H1 (cell line): ENCODE results near the gene MACIR. TPM values are rescaled to one million over a fixed set of nuclear protein-coding genes. Genes with fewer than 3 reads are reported as not detected.

Experiments used
- CTCF ChIA-PET: fragments of 300-600 bp; sonication (Branson Sonifier 250); formaldehyde crosslinking; loops from one replicate; lab custom pipeline; 2021; ENCODE audit not compliant: partially characterized antibody; lab: Charles Lee
- POLR2A ChIA-PET: fragments of 300-600 bp; sonication (Branson Sonifier 250); formaldehyde crosslinking; loops from one replicate; lab custom pipeline; 2021; ENCODE audit warnings: inconsistent platforms; ENCODE audit not compliant: partially characterized antibody; lab: Charles Lee
- DNase-seq, 2 experiments: peaks; one replicate each; pipeline versions ENCODE4 v3.0.0 to v3.0.0-alpha.2; 2010 to 2022; ENCODE audit warnings: low spot score in 2 of 2, low read depth in 1 of 2, mixed read lengths in 1 of 2
- FAIRE-seq: peaks from 2 replicates; lab custom pipeline; 2011; peaks lifted over from hg19 to GRCh38; lab: Jason Lieb, UNC
- H2AFZ ChIP-seq: 2 replicates; pipeline ENCODE4 v1.8.1; 2012; ENCODE audit warnings: low read length, inconsistent platforms
- H2AK5ac ChIP-seq: 2 replicates; pipeline ENCODE4 v1.6.1; 2013; ENCODE audit warnings: low read depth, low read length
- H2BK120ac ChIP-seq: replicated peaks from 2 replicates; pipeline ENCODE3; 2013; ENCODE audit warnings: low read depth, low read length, inconsistent platforms
- H2BK12ac ChIP-seq: 2 replicates; pipeline ENCODE4 v1.6.1; 2013; ENCODE audit warnings: low read depth, low read length
- H2BK15ac ChIP-seq: 2 replicates; pipeline ENCODE4 v1.6.1; 2013; ENCODE audit warnings: low read length
- H2BK20ac ChIP-seq: 2 replicates; pipeline ENCODE4 v1.6.1; 2013; ENCODE audit warnings: low read length
- H2BK5ac ChIP-seq: 2 replicates; pipeline ENCODE4 v1.6.1; 2013; ENCODE audit warnings: low read depth, low read length
- H3K14ac ChIP-seq: 2 replicates; pipeline ENCODE4 v1.6.1; 2013; ENCODE audit warnings: inconsistent platforms; ENCODE audit not compliant: insufficient read length
- H3K18ac ChIP-seq: 2 replicates; pipeline ENCODE4 v1.6.1; 2013; ENCODE audit warnings: low read length; ENCODE audit errors: extremely low read depth
- H3K23ac ChIP-seq: 2 replicates; pipeline ENCODE4 v1.6.1; 2013; ENCODE audit warnings: inconsistent platforms; ENCODE audit not compliant: insufficient read length
- H3K23me2 ChIP-seq: 2 replicates; pipeline ENCODE4 v1.6.1; 2013; ENCODE audit warnings: low read depth, low read length
- H3K27ac ChIP-seq: 2 replicates; pipeline ENCODE4 v1.6.1; 2011; ENCODE audit warnings: low read depth, low read length, inconsistent platforms
- H3K27me3 ChIP-seq, 4 experiments: replicated peaks in 1 of 4; 1 replicate in 1 of 4; 2 replicates in 3 of 4; pipeline versions ENCODE4 v1.6.1 to v1.8.1; 2011 to 2013; ENCODE audit warnings: low read length in 3 of 4, mild to moderate bottlenecking in 3 of 4, inconsistent platforms in 2 of 4, mixed read lengths in 2 of 4, moderate library complexity in 1 of 4; ENCODE audit not compliant: control insufficient read depth in 3 of 4, insufficient read depth in 3 of 4; ENCODE audit errors: extremely low read depth in 1 of 4
- H3K36me3 ChIP-seq, 4 experiments: 2 replicates each; pipeline versions ENCODE4 v1.6.1 to v1.8.1; 2011 to 2013; ENCODE audit warnings: mild to moderate bottlenecking in 4 of 4, low read length in 3 of 4, moderate library complexity in 2 of 4, control low read depth in 1 of 4, inconsistent platforms in 1 of 4; ENCODE audit not compliant: insufficient read depth in 4 of 4, control insufficient read depth in 2 of 4
- H3K4ac ChIP-seq: replicated peaks from 2 replicates; pipeline ENCODE3; 2013; ENCODE audit warnings: low read length, low read depth, mixed read lengths, inconsistent platforms; ENCODE audit not compliant: insufficient read length
- H3K4me1 ChIP-seq, 4 experiments: replicated peaks in 1 of 4; 1 replicate in 1 of 4; 2 replicates in 3 of 4; pipeline versions ENCODE4 v1.6.1 to v1.8.1; 2011 to 2013; ENCODE audit warnings: low read length in 3 of 4, inconsistent platforms in 2 of 4, mixed read lengths in 1 of 4; ENCODE audit not compliant: insufficient read depth in 4 of 4, control insufficient read depth in 3 of 4
- H3K4me2 ChIP-seq, 2 experiments: 2 replicates each; pipeline versions ENCODE4 v1.6.1 to v1.8.1; 2011 to 2013; ENCODE audit warnings: low read depth in 2 of 2, low read length in 2 of 2, control low read depth in 1 of 2, inconsistent platforms in 1 of 2, mild to moderate bottlenecking in 1 of 2; ENCODE audit not compliant: insufficient read depth in 1 of 2
- H3K4me3 ChIP-seq, 4 experiments: fragments of 200-600, 300-600 bp in 1 of 4; sonication (generic), shearing (Covaris generic), sonication (Bioruptor Twin) in 1 of 4; 2 replicates each; pipeline versions ENCODE4 v1.5.1 to v1.8.1; 2011 to 2016; ENCODE audit warnings: low read length in 4 of 4, low read depth in 3 of 4, control low read depth in 2 of 4, inconsistent platforms in 2 of 4, mild to moderate bottlenecking in 2 of 4, mixed read lengths in 1 of 4, moderate library complexity in 1 of 4; ENCODE audit not compliant: insufficient read depth in 2 of 4; ENCODE audit errors: extremely low read depth in 1 of 4
- H3K56ac ChIP-seq: replicated peaks from 2 replicates; pipeline ENCODE3; 2013; ENCODE audit warnings: low read depth, mild to moderate bottlenecking, mixed read lengths, low read length, inconsistent platforms; ENCODE audit not compliant: insufficient read length
- H3K79me1 ChIP-seq: 2 replicates; pipeline ENCODE4 v1.6.1; 2013; ENCODE audit warnings: low read depth, low read length, control low read depth
- H3K79me2 ChIP-seq, 2 experiments: 2 replicates each; pipeline versions ENCODE4 v1.6.1 to v1.8.1; 2012 to 2013; ENCODE audit warnings: low read length in 2 of 2, mild to moderate bottlenecking in 2 of 2, inconsistent platforms in 1 of 2; ENCODE audit not compliant: insufficient read depth in 2 of 2, control insufficient read depth in 1 of 2
- H3K9ac ChIP-seq, 4 experiments: replicated peaks in 1 of 4; 1 replicate in 1 of 4; 2 replicates in 3 of 4; pipeline versions ENCODE4 v1.6.1 to v1.8.1; 2011 to 2013; ENCODE audit warnings: low read depth in 3 of 4, low read length in 3 of 4, control low read depth in 2 of 4, mild to moderate bottlenecking in 2 of 4, moderate library complexity in 2 of 4, inconsistent platforms in 1 of 4; ENCODE audit errors: extremely low read depth in 1 of 4
- H3K9me3 ChIP-seq, 2 experiments: 2 replicates each; pipeline versions ENCODE4 v1.6.1 to v1.8.1; 2012 to 2013; ENCODE audit warnings: mild to moderate bottlenecking in 2 of 2, moderate library complexity in 2 of 2, control low read depth in 1 of 2, inconsistent platforms in 1 of 2, low read depth in 1 of 2, low read length in 1 of 2, mixed read lengths in 1 of 2; ENCODE audit not compliant: insufficient read depth in 2 of 2
- H4K20me1 ChIP-seq, 2 experiments: replicated peaks in 1 of 2; 2 replicates each; pipeline versions ENCODE3 to v1.8.1; 2011 to 2013; ENCODE audit warnings: inconsistent platforms in 2 of 2, low read length in 2 of 2, mild to moderate bottlenecking in 1 of 2; ENCODE audit not compliant: insufficient read depth in 2 of 2, control insufficient read depth in 1 of 2
- H4K5ac ChIP-seq: 2 replicates; pipeline ENCODE4 v1.6.1; 2013; ENCODE audit warnings: low read length, low read depth, mixed read lengths, inconsistent platforms; ENCODE audit not compliant: insufficient read length
- H4K8ac ChIP-seq: 2 replicates; pipeline ENCODE4 v1.8.0; 2013; ENCODE audit warnings: mild to moderate bottlenecking, moderate library complexity, low read length, inconsistent platforms; ENCODE audit not compliant: insufficient read depth; ENCODE audit errors: extremely low read depth
- H4K91ac ChIP-seq: replicated peaks from 2 replicates; pipeline ENCODE3; 2013; ENCODE audit warnings: low read length, mixed read lengths, inconsistent platforms; ENCODE audit not compliant: insufficient read length
- EGR1 ChIP-seq: IDR thresholded peaks from 2 replicates; pipeline ENCODE4 v1.6.1; 2011; ENCODE audit warnings: low read depth, low read length, borderline replicate concordance
- KDM4A ChIP-seq: IDR thresholded peaks from one replicate; pipeline ENCODE4 v1.7.1; 2012; ENCODE audit warnings: low read depth, mild to moderate bottlenecking, moderate library complexity, low read length, inconsistent platforms; ENCODE audit not compliant: severe bottlenecking
- NANOG ChIP-seq: IDR thresholded peaks from 2 replicates; pipeline ENCODE4 v1.6.1; 2011; ENCODE audit warnings: low read length, low read depth, mild to moderate bottlenecking, inconsistent platforms; ENCODE audit not compliant: insufficient read depth, poor library complexity, severe bottlenecking
- POLR2A ChIP-seq, 2 experiments: IDR thresholded peaks; 1 replicate in 1 of 2; 2 replicates in 1 of 2; pipeline ENCODE4 v1.6.1; 2011; ENCODE audit warnings: low read depth in 2 of 2, low read length in 2 of 2, mild to moderate bottlenecking in 2 of 2; ENCODE audit errors: control extremely low read depth in 1 of 2
- SP1 ChIP-seq: IDR thresholded peaks from 2 replicates; pipeline ENCODE4 v1.6.1; 2011; ENCODE audit warnings: low read depth, low read length
- SP4 ChIP-seq: IDR thresholded peaks from 2 replicates; pipeline ENCODE4 v1.6.1; 2012; ENCODE audit warnings: low read length, inconsistent platforms
- TAF1 ChIP-seq: IDR thresholded peaks from 2 replicates; pipeline ENCODE4 v1.6.1; 2011; ENCODE audit warnings: mild to moderate bottlenecking, low read depth, low read length
- TAF7 ChIP-seq: optimal IDR thresholded peaks from 2 replicates; pipeline ENCODE3; 2011; ENCODE audit warnings: low read depth, mild to moderate bottlenecking, inconsistent platforms, low read length, moderate library complexity, borderline replicate concordance
- WGBS, 2 experiments: shearing (Covaris generic) in 1 of 2; methylation state at CpG; one replicate each; pipeline versions ENCODE4 v1.1.6 to v1.1.7; 2013 to 2015; ENCODE audit warnings: low lambda C conversion rate in 2 of 2, mixed read lengths in 2 of 2, inconsistent platforms in 1 of 2, low coverage in 1 of 2, missing lambda C conversion rate in 1 of 2; ENCODE audit not compliant: insufficient replicate concordance in 2 of 2, insufficient coverage in 1 of 2, insufficient read length in 1 of 2; ENCODE audit errors: extremely low coverage in 1 of 2, missing lambda C conversion rate in 1 of 2; 5-methylcytosine and 5-hydroxymethylcytosine counted together
- polyA plus RNA-seq, 7 experiments: library from polyadenylated mRNA; depleted of rRNA in 3 of 7; stranded (reverse) in 5 of 7; unstranded in 2 of 7; fragments of >200 nt in 5 of 7; fragments of 200-250 nt in 2 of 7; gene quantifications; 1 replicate in 5 of 7; 2 replicates in 1 of 7; 4 replicates in 1 of 7; pipeline versions ENCODE4 v1.2.1 to v1.2.3, GENCODE V29; 2011 to 2013; ENCODE audit warnings: missing spikeins in 2 of 7, mixed read lengths in 2 of 7
- total RNA-seq: library from RNA; stranded (reverse); fragmentation: NEBNext Ultra II Directional; extraction: Animal tissue kit (Norgen Biotek cat#: 25700); gene quantifications from 2 replicates; pipeline ENCODE4 v1.2.1, GENCODE V29; 2021
- TF ChIP-seq, protein P1 (sequence below): IDR thresholded peaks from 2 replicates; pipeline ENCODE4 v1.6.1; 2012; ENCODE audit warnings: inconsistent platforms

Gene MACIR
- total and polyA plus RNA-seq, 2 of the 8 experiments (the other 6 are each of a cell fraction or from before 2014, with no cell fraction given): 8.0 to 19.2 TPM

DNA sequence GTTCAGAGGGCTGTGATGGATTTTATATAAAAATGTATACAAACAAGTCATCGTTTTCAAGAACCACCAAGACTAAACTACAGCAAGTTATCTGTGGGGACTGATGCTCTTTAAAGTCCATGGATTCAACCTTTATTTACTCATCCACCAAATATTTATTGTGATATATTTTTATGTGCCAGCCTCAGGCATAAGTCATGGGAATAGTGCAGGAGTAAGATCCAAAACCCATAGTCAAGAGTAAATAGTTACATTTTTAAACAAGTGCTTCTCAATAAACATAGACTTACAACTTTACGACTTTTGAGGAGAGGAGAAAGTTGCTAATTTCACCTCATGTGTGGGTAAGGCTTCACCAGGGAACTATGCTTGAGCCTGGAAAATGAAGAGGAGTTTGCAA, 24.6 kb downstream of the MACIR start:
- Histone ChIP-seq H3K23ac (no peak overlapping the region), H3K4me3 (no peak overlapping the region), H3K14ac (no peak overlapping the region), H2BK15ac (no peak overlapping the region), H3K4me2 (no peak overlapping the region), H3K18ac (no peak overlapping the region), H2BK20ac (no peak overlapping the region), H3K56ac (no peak overlapping the region), H3K27me3 (no peaks in the 10 kb centered on the region), H2BK5ac (no peak overlapping the region), H3K79me1 (no peaks in the 10 kb centered on the region), H4K5ac (no peak overlapping the region), H3K9me3 (no peaks in the 10 kb centered on the region), H3K27ac (no peak overlapping the region), H4K91ac (no peak overlapping the region), H2BK120ac (no peak overlapping the region), H3K9ac (no peak overlapping the region), H3K4ac (no peak overlapping the region), H2BK12ac (no peak overlapping the region), H2AK5ac (no peak overlapping the region), H4K8ac (no peak overlapping the region), H3K36me3 (no peaks in the 10 kb centered on the region; a peak in 1 of 8 replicates), H4K20me1 (no peaks in the 10 kb centered on the region), H3K23me2 (no peaks in the 10 kb centered on the region), H3K79me2 (no peaks in the 10 kb centered on the region), H2AFZ (no peak overlapping the region), H3K4me1 (no peaks in the 10 kb centered on the region)
- DNase-seq (no peak), FAIRE-seq (no peak)
- 91% methylated on average over 2 of the region's 2 CpGs; no CpG with 5 or more reads in 1 of the 2 experiments for WGBS, 2 experiments
- POLR2A ChIA-PET: no interaction called here
- CTCF ChIA-PET: interaction anchor here (1.0 kb wide), 1 partner anchor 111 kb away, joined by 3 read pairs; no protein-coding TSS in a partner anchor
- no peak for TF ChIP-seq TAF1
- TF ChIP-seq, protein P1, sequence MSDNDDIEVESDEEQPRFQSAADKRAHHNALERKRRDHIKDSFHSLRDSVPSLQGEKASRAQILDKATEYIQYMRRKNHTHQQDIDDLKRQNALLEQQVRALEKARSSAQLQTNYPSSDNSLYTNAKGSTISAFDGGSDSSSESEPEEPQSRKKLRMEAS: no peak
- TF ChIP-seq NANOG: no peak
- no peak for TF ChIP-seq SP4
- no peak for TF ChIP-seq TAF7
- TF ChIP-seq EGR1: no peak
- no peak for TF ChIP-seq POLR2A (IDR thresholded peaks at IDR 0.05; ENCODE audit: control extremely low read depth in 1 of 2, low read depth in 2 of 2, low read length in 2 of 2)
- no peak for TF ChIP-seq KDM4A
- no peak for TF ChIP-seq SP1
